NK-92 treated with Interleukin-12 subunit alpha and Interleukin-12 subunit beta, amount 100 ng/mL, for 24 hours (cell line): ENCODE measurements around the gene NDRG2.
"Not testable (repeated sequence)": the region's sequence is repeated elsewhere in the genome, so short reads cannot be mapped to it uniquely, and the experiment has no call there.

Experiments
- DNase-seq: peaks from one replicate; lab custom pipeline; 2025; lab: John Stamatoyannopoulos, UW

Gene NDRG2

DNA sequence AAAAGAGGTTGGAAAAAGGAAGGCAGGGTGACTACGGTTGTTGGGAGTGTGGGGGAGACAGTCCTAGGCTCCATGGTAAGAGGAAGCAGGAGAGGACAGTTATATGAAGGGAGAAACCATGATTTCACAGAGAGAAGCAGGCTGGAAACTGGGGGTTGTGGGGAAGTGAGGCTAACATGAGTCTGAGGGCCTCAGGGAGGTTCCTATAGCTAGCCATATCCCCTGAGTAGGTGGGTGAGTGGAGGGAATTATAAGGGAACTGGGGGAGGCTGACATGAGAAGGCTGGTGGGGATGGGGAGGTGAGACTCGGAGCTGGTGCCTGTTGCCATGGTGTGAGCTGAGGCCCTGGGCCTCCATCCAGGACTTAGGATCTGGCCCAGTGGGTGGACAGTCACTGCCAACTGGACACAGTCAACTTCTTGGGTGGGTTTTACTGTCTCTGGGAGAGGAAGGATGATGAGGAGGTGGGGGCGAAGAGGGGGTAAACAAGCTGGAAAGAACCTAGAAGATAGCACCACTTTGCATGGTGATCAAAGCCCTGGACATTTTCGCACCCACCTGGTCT is 8.4 kb upstream of the NDRG2 start:
- no peak for DNase-seq

DNA sequence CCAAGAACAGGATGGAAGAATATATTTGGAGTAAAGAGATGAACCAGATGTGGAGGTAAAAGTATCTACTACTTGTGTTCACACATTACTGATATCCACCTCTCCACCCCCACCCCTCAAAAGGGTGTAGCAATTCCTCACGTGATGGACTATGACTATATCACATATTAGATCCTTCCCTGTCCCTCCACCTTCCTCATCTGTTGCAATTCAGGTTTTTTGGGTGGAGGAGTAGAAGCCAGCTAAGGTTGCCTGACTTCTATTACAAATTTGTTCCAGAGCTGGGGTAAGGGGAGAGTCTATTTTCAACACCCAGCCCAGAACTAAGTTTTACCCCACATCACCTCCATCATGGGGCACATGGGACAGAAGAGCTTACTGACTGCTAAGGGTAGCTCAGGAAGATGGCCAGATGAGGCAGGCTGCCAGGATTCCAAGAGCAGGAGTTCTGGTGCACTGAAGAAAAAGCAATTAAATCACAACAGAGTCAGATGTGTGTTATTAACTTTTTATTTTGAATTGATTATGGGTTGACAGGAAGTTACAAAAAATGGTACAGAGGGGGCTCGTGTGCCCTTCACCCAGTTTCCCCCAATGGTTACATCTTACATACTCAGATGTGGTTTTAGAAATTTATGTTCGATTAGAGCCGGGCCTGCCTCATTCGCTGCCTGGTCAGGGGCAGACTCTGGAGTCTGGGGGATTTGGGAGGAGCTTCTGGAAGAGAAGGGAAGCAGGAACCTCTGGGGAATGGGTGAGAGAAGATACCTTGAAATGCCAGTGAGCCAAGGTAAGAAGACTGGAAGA is 7.7 kb upstream of the NDRG2 start:
- no peak for DNase-seq

DNA sequence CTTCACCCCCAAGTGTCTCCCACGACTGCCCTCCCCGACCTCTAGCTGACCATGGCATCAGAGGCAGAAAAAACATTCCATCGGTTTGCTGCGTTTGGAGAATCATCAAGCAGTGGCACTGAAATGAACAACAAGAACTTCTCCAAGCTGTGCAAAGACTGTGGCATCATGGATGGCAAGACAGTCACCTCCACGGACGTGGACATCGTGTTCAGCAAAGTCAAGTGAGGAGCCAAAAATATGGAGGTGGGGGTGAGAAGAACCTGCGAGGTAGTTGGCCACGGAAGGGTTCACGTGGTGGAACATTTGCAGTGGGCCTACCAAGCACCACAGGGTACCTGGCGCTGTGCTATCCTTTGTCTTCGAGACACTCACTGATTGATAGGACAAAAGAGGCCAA is 5.7 kb upstream of the NDRG2 start:
- DNase-seq = no peak

DNA sequence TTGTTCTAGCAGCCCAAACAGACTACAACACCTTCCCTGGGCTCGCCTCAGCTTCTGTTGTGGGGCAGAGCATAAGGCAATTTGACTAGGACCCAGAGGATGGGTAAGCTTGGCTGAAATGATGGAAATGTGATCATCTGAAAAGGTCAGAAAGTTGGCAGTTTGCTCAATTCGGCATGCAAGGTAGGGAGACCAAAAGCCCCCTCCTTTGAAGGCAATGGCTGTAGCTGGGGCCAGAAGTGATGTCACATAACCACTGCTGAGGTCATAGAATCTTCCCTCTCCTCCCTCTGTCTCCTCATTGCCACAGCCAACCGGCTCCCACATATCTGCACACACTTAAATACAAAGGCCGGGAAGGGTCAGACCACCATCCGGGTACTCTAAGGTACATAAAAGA is 5.1 kb upstream of the NDRG2 start, which contains the start of gene TPPP2:
Gene TPPP2, plus strand, starts transcription at position 301 of the 400 bp plus-strand sequence. CDS start 365 bp downstream, outside the sequence.
- no peak for DNase-seq

DNA sequence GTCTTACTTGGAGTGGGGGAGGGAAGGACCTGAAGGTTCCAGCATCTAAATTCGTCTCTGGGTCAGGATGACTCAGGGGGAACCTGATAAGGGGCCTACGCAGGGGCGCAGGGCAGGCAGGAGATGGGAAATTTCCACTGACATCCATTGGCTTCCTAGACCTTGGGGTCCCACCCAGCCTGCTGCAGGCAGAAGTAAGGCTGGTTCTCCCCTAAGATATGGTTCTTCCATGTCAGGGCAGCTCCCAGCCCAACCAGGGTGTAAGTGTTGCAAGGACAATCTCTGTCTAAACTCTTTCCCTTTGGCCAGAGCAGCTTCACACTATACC is 2.1 kb upstream of the NDRG2 start:
- no peak for DNase-seq

GRCh38 chr14:21026274-21026987 is 1.6 kb upstream of the NDRG2 start:
- no peak for DNase-seq

DNA sequence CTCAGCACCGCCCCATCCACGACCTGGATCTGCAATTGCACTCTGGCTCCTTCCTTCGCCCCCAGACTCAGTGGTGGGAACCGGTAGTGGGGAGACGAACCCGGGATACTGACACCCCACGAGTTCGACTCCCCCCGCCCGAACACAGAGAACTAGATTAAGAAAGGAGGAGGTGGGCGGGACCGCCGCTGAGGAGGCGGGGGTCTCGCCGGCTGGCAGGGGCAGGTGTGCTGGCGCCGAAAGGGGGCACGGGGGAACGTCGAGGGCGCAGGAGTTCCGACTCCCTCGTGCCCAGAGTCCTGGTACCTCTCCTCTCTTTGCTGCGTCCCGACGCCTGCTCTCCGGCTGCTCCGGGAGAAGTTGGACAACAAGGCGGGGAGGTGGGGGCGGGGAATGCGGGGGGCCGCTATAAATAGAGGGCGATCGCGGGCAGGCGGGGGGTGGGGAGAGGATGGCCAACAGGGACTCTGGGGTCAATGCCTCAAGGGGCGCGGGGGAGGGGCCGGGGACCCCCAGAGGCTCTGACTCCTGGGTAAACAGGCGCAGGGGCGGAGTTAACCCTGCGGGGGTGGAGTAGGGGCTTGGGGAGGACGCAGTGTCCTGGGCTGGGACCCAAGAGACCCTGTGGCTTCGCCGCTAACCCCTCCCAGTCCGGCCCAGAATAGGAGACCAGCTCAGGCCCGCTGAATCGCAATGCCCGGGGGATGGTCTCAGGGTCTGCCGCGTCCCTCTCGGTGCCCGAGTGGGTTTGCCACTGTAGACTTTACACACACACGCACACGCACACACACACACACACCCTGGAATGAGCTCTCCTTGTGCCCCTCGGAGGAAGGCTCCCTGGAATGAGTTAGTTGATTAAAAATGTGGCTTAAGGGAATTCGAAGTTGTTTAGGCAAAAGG is 761 bp upstream of the NDRG2 start:
- no peak for DNase-seq

DNA sequence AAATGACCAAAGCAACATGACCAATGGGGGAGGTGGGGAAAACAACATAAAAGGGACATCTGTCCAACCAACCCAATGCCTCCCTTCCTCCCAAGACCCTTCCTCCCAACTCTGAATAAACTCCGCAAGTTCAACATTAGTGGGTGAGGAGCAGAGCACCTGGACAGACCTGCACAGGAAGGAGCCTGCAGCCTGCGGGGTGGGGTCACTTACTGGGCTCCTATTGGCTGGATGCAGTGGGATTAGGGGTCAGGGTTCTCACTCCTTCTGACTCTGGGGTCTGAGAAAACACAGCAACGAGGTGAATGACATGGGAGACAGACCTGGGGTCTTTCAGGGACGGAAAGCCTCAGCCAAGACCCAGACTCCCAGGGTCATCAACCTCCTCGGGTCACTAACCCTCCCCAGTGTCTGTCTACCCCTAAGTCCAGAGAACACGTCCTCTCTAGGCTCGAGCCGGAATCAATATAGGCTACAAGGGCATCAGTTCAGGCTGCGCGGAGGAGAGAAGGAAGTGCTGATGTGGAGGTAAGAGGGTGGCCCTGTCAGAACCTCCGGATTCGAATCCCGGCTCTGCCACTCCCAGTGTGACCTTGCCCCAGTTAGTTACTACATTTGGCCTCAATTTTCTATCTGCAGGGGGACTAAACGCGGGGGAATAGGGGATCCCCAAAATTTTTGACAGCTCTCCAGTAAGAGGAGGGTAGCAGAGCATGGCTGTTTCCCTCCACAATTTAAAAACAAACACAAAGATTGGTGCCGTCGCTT is 860 bp downstream of the NDRG2 start:
- DNase-seq = no peak

- no peak for DNase-seq
Measured at GRCh38 chr14:21023174-21023573, 1.7 kb downstream of the NDRG2 start.

- DNase-seq = no peak
Measured at GRCh38 chr14:21022686-21023085, 2.2 kb downstream of the NDRG2 start.

- no peak for DNase-seq
Measured at GRCh38 chr14:21020977-21021545, 3.8 kb downstream of the NDRG2 start.

DNA sequence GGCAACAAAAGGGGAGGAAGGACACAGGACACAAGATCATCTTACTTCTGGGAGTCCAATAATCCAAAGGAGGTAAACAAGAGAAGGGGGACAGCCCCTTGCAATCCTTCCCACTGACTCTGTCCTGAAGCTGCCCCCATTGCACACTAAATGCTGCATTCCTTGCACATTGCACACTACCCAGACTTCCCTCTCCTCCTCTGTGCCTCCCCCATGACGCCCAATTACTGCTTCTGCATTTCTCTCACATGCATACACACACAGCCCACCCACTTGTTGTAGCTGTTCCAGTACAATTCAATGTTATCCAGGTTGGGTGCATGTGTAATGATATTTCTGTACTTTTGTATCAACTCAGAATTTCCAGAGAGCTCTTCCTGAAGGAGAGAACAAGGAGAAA is 5.5 kb downstream of the NDRG2 start:
- no peak for DNase-seq

DNA sequence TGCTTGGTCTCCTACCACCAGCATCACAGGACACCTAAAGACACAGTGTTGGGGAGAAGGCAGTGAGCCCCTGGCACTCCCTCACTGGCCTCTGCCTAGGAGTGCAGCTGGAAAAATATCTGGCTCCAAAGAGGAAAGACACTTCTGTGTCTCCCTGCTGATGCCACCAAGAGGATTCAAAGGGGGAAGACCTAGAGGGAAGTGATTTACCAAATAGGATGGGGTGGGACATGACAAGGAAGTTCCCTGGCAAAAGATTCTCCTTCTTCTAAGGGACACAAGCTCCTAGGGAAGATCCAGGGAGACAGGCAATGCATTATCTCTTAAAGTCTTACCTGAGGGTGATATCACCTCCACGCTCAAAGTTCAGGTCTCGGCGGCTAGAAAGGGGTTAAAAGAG is 6.1 kb downstream of the NDRG2 start:
- DNase-seq = no peak

DNA sequence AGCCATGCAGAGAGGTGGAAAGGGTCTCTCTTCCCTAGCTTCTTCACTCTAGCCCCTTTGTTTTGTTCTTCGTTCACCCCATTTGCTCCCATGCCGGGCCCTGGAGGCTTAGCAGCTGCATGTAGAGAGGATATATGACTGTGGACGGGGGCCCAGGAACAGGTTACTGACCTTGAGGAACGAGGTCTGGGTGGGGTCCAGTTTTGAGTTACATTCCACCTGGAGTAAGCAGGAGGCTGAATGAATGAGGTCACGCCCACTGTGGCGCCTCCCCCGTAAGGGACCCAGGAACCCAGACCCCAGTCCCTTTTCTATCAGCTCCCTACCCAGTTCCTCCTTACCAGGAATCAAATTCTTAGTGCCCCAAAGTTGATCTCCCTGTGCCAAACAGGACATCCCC is 6.6 kb downstream of the NDRG2 start:
- no peak for DNase-seq

DNA sequence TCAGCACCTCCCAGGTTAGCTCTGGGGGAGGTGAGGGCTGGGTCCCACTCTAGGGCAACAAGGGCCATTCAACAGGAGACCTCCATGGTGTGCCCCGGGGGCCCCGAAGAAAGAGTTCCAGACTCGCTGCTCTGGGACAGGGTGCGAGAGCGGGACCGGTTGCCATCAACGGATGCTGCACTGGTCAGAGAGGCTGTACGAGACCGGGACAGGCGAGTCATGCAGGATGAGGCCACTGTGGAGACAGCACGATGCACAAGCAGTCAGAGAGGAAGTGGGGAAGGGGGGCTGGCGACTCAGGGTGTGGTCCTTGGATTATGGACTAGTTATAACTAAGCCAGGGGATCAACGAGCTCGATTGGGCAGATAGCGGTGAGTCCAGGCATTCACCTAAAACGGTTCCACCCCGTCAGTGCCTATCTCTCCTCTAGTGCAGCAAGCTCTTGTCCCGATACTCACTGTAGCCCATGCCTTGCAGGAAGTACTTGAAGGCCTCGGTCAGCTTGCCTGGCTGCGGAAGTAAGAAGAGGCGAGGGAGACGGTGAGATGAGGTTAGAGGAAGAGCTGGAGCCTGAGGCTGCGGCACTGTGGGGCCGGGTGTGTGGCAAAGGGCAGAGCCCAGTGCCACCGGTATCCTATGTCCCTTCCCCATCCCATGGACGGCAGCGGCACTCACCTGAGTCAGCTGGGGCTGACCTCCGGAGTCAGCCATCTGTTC is 7.2 kb downstream of the NDRG2 start:
- DNase-seq = no peak

- DNase-seq = no peak
Measured at GRCh38 chr14:21016413-21017190, 8.3 kb downstream of the NDRG2 start.

DNA sequence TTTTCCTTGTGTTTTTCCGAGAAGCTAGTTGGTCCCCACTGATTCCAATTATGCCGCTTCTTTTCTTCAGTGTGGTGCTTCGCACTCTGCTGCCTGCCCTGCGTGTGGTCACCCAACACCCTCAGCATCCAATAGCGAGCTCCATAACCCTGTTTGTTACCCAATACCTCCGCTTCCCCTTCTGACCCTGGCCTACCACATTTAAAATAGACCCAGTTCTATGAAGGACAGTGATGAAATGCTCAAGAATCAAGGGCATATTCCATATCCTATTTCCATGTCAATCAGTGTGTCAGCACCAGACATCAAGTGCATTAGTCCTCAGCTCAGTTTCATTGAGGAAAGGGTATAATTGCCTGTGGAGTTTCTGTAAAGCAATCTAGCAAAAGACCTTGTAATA is 9.5 kb downstream of the NDRG2 start:
- no peak for DNase-seq

DNA sequence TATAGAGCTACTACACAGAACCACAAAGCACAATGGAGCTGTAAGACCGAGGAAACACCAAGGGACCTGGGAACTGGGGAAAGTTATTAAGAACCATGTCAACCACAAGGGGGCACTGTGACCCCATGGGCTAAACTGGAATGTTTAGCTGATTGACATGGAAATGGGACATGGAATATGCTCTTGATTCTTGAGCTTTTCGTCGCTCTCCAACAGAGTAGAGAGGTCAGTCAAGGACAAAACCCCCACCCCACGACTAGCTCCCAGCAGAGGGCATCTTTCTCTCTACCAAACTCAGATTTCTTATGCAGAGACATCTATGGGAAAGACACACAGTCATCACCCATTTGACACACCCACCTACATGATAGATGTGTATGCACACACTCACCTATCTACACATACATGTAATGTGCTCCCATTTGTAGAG is 10.1 kb downstream of the NDRG2 start:
- DNase-seq = peak; percentile 24

DNA sequence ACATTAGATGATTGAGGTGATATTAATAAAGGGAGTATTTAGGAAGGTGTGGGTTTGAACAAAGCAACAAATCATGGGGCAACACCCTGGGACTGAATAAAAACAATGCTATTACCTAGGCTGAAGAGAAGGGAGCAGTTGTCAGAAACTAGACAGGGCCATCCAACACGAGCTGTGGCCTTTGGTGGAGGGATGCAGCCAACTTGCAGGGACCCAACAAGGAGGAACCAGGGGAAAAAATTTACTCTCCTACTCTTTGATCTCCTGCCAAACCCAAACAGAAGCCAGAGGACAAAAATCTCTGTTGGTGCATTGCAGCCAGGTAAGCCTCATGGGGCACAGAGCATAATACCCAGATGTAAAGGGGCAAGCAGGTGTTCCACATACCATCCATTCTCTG is 13.7 kb downstream of the NDRG2 start:
- no peak for DNase-seq

- DNase-seq = not testable (repeated sequence)
Measured at GRCh38 chr14:21009721-21010120, 15.1 kb downstream of the NDRG2 start.
